OCI-LY1 (cell line): ENCODE measurements around the gene INPP5A.

Experiments
- H2AFZ ChIP-seq: fragments of 200-600 bp; sonication (generic), shearing (Covaris generic); 2 replicates; pipeline ENCODE4 v1.6.0; 2014; ENCODE audit warnings: antibody characterized with exemption, mild to moderate bottlenecking, low read length
- H3F3A ChIP-seq: fragments of 200-600 bp; sonication (generic), shearing (Covaris generic); 2 replicates; pipeline ENCODE4 v1.6.0; 2014; ENCODE audit warnings: mild to moderate bottlenecking, antibody characterized with exemption, low read length, moderate library complexity; ENCODE audit not compliant: insufficient read depth
- H3K27ac ChIP-seq: fragments of 200-600 bp; sonication (generic); 2 replicates; pipeline ENCODE4 v1.5.1; 2014; ENCODE audit warnings: low read length, mixed run types, mild to moderate bottlenecking, low read depth; ENCODE audit not compliant: poor library complexity, severe bottlenecking
- H3K27me3 ChIP-seq: fragments of 200-600 bp; sonication (generic); 2 replicates; pipeline ENCODE4 v1.6.0; 2014; ENCODE audit warnings: antibody characterized with exemption, mild to moderate bottlenecking, low read length, moderate library complexity; ENCODE audit not compliant: insufficient read depth
- H3K36me3 ChIP-seq: fragments of 200-600 bp; sonication (generic); 2 replicates; pipeline ENCODE4 v1.6.1; 2014; ENCODE audit warnings: mild to moderate bottlenecking, antibody characterized with exemption, low read length, moderate library complexity, mixed read lengths; ENCODE audit not compliant: insufficient read depth
- H3K4me1 ChIP-seq: fragments of 200-600 bp; sonication (generic); 2 replicates; pipeline ENCODE4 v1.5.1; 2014; ENCODE audit warnings: mild to moderate bottlenecking, low read length, moderate library complexity; ENCODE audit not compliant: insufficient read depth, severe bottlenecking
- H3K4me2 ChIP-seq: fragments of 200-600 bp; sonication (generic), shearing (Covaris generic); 2 replicates; pipeline ENCODE4 v1.6.1; 2014; ENCODE audit warnings: low read length
- H3K4me3 ChIP-seq: fragments of 200-600 bp; sonication (generic); 2 replicates; pipeline ENCODE4 v1.5.1; 2014; ENCODE audit warnings: low read length, low read depth, mild to moderate bottlenecking, mixed read lengths; ENCODE audit not compliant: poor library complexity, severe bottlenecking
- H3K79me2 ChIP-seq: fragments of 200-600 bp; shearing (Covaris generic); 2 replicates; pipeline ENCODE4 v1.6.1; 2016; ENCODE audit warnings: mixed run types, low read length, mixed read lengths; ENCODE audit not compliant: insufficient read depth
- H3K9ac ChIP-seq: fragments of 200-600 bp; sonication (generic), shearing (Covaris generic); 2 replicates; pipeline ENCODE4 v1.6.1; 2014; ENCODE audit warnings: mild to moderate bottlenecking, low read length, mixed read lengths
- H3K9me2 ChIP-seq: fragments of 200-600 bp; sonication (generic), shearing (Covaris generic); 2 replicates; pipeline ENCODE4 v1.6.1; 2014; ENCODE audit warnings: low read depth, mild to moderate bottlenecking, low read length, mixed read lengths
- H3K9me3 ChIP-seq: fragments of 200-600 bp; shearing (Covaris generic); 2 replicates; pipeline ENCODE4 v1.6.1; 2014; ENCODE audit warnings: low read length, mixed read lengths
- H4K20me1 ChIP-seq: fragments of 200-600 bp; sonication (generic), shearing (Covaris generic); 2 replicates; pipeline ENCODE4 v1.6.0; 2016; ENCODE audit warnings: mild to moderate bottlenecking, low read length; ENCODE audit not compliant: insufficient read depth
- CTCF ChIP-seq: fragments of 200-600 bp; sonication (generic), shearing (Covaris generic); IDR thresholded peaks from 2 replicates; pipeline ENCODE4 v1.5.1; 2017; ENCODE audit warnings: mild to moderate bottlenecking, antibody characterized with exemption, low read length, moderate library complexity, mixed read lengths
- EZH2 ChIP-seq: fragments of 200-600 bp; sonication (generic), shearing (Covaris generic); IDR thresholded peaks from 2 replicates; pipeline ENCODE4 v1.8.0; 2017; ENCODE audit warnings: borderline replicate concordance, mixed run types, mild to moderate bottlenecking, antibody characterized with exemption, low read length, moderate library complexity, mixed read lengths

Gene INPP5A

GRCh38 chr10:132755166-132755711, 217.7 kb downstream of the INPP5A start:
- no peak for TF ChIP-seq CTCF
- TF ChIP-seq EZH2 = no peak
- no peaks in the 10 kb centered on the region for H3K36me3 ChIP-seq
- no peaks in the 10 kb centered on the region for H3K4me1 ChIP-seq
- H3K27me3 ChIP-seq = no peaks in the 10 kb centered on the region
- H3F3A ChIP-seq = no peaks in the 10 kb centered on the region
- H2AFZ ChIP-seq = no peak overlapping the region
- H3K9ac ChIP-seq = no peak overlapping the region
- no peak overlapping the region for H3K4me3 ChIP-seq
- H3K9me3 ChIP-seq = no peaks in the 10 kb centered on the region
- no peaks in the 10 kb centered on the region for H3K9me2 ChIP-seq
- H3K27ac ChIP-seq = no peak overlapping the region
- H3K4me2 ChIP-seq = no peak overlapping the region
- no peaks in the 10 kb centered on the region for H3K79me2 ChIP-seq
- H4K20me1 ChIP-seq = no peaks in the 10 kb centered on the region

- H3K4me3 ChIP-seq = no peak overlapping the region
- no peak for TF ChIP-seq EZH2
- no peaks in the 10 kb centered on the region for H3F3A ChIP-seq
- H3K27me3 ChIP-seq = no peaks in the 10 kb centered on the region
- no peak overlapping the region for H3K27ac ChIP-seq
- H3K4me2 ChIP-seq = no peak overlapping the region
- H4K20me1 ChIP-seq = no peaks in the 10 kb centered on the region
- H3K79me2 ChIP-seq = no peaks in the 10 kb centered on the region
- H2AFZ ChIP-seq = no peak overlapping the region
- no peaks in the 10 kb centered on the region for H3K9me2 ChIP-seq
- no peaks in the 10 kb centered on the region for H3K4me1 ChIP-seq
- no peaks in the 10 kb centered on the region for H3K36me3 ChIP-seq
- H3K9ac ChIP-seq = no peak overlapping the region
- H3K9me3 ChIP-seq = no peaks in the 10 kb centered on the region
These were observed 219.0 kb downstream of the INPP5A start for GRCh38 chr10:132756591-132756990.

- Histone ChIP-seq H3K27ac (no peak overlapping the region), H3F3A (no peaks in the 10 kb centered on the region), H3K36me3 (no peaks in the 10 kb centered on the region), H3K9me2 (no peaks in the 10 kb centered on the region), H4K20me1 (no peaks in the 10 kb centered on the region), H3K4me1 (no peaks in the 10 kb centered on the region), H3K9me3 (no peaks in the 10 kb centered on the region), H2AFZ (no peak overlapping the region), H3K4me2 (no peak overlapping the region), H3K9ac (no peak overlapping the region), H3K4me3 (no peak overlapping the region), H3K79me2 (no peaks in the 10 kb centered on the region), H3K27me3 (no peaks in the 10 kb centered on the region)
- TF ChIP-seq EZH2 = no peak
- TF ChIP-seq CTCF = no peak
These were observed 219.6 kb downstream of the INPP5A start for GRCh38 chr10:132757171-132757570.

GRCh38 chr10:132758865-132759264, 221.3 kb downstream of the INPP5A start:
- no peaks in the 10 kb centered on the region for H4K20me1 ChIP-seq
- H3K79me2 ChIP-seq = no peaks in the 10 kb centered on the region
- no peak overlapping the region for H3K4me2 ChIP-seq

More at GRCh38 chr10:132758865-132759264, 221.3 kb downstream of the INPP5A start:
- no peak overlapping the region for H3K9ac ChIP-seq
- no peaks in the 10 kb centered on the region for H3F3A ChIP-seq
- no peak for TF ChIP-seq CTCF
- TF ChIP-seq EZH2 = no peak
- no peaks in the 10 kb centered on the region for H3K27me3 ChIP-seq
- no peaks in the 10 kb centered on the region for H3K9me2 ChIP-seq
- H3K36me3 ChIP-seq = no peaks in the 10 kb centered on the region
- no peaks in the 10 kb centered on the region for H3K9me3 ChIP-seq
- no peak overlapping the region for H2AFZ ChIP-seq
- no peak overlapping the region for H3K4me3 ChIP-seq
- no peak overlapping the region for H3K27ac ChIP-seq
- H3K4me1 ChIP-seq = no peaks in the 10 kb centered on the region
